ENCODE measurements around the gene CSRNP3.

Gene CSRNP3, protein sequence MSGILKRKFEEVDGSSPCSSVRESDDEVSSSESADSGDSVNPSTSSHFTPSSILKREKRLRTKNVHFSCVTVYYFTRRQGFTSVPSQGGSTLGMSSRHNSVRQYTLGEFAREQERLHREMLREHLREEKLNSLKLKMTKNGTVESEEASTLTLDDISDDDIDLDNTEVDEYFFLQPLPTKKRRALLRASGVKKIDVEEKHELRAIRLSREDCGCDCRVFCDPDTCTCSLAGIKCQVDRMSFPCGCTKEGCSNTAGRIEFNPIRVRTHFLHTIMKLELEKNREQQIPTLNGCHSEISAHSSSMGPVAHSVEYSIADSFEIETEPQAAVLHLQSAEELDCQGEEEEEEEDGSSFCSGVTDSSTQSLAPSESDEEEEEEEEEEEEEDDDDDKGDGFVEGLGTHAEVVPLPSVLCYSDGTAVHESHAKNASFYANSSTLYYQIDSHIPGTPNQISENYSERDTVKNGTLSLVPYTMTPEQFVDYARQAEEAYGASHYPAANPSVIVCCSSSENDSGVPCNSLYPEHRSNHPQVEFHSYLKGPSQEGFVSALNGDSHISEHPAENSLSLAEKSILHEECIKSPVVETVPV

DNA sequence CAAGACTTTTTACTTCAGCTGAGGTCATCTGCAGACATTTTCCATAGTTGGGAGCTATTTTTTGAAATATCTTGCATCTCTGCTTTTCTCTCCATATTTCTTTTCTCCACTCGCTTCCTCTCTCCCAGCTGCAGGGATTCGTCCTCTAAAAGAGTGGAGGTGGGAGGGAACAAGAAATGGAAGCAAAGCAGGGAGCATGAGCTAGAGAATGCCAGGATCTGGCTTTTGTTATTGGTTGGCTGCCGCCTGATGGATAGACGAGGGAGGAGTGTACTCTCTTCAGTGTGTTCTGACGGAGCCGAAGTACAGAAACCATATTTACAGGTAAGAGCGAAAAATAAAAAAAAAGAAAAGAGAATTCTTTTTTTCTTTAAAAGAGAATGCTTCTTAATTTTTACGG lies at the start of gene CSRNP3:
Gene CSRNP3 (plus strand): TSS at position 282 of the 400 bp plus-strand sequence. CDS start 125,368 bp downstream, outside the sequence.
- no peak for DNase-seq

DNA sequence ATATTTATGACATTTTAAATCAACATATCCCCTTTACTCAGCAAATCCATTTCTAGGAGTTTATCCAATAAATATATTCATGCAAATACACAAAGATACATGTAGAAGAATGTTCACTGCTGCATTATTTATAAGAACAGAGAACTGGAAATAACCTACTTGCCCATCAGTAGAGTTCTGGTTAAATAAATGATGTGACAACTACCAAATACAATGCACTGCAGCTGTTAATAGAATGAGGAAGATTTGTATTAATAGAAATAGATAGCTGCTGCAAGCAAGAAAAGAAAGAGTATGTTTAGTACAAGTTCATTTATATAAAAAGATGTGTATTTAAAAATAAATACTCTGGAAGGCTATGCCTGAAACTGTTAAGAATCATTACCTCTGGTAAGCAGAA lies 49.3 kb upstream of the CSRNP3 start:
- DNase-seq: no peak

DNA sequence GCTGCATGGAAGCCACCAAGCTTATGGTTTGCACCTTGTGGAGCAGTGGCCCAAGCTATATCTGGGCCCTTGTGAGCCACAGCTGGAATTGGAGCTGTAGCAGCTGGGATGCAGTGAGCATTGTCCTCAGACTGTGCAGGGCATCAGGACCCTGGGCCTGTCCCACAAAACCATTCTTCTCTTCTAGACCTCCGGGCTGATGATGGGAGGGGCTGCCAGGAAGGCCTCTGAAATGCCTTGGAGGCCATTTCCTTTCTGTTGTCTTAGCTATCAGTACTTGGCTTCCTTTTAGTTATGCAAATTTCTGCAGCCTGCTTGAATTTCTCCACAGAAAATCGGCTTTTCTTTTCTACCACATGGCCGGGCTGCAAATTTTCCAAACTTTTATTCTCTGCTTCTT lies 46.4 kb upstream of the CSRNP3 start:
- no peak for DNase-seq

DNA sequence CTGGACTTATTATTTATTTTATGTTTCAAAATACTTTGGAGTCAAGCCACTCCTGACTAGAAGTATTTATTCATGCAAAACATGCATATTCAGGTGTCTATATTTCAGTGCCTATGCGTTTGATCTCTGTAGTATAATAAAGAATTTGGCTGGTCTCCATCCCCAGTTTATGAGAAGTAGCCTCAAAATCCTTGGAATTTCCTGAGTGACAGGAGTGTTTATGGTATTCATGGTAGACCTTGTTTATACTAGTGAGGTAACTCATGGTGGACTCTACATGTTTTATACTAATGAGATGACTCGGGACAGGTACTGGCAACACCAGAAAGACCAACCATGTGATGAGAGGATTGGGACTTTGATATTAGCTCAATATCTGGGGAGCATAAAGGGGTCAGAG lies 43.9 kb upstream of the CSRNP3 start:
- DNase-seq: no peak

DNA sequence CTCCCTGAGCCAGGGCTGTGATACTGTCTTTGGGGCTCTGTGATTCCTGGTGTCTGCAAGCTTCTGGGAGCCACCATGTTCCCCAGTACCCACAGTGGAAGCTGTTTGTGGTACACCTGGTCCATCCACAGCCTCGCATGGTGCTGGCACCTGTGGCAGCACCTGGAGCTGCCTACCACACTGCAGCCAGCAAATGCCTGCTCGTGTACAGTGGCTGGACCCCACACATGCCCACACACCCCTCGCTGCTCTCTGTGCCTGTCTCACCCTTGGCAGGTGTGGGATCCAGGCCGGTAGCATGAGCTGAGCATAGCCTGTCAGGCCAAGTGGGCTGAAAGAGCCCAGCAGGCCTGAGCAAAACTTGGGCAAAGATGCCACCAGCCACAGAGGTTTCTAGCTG lies 41.8 kb upstream of the CSRNP3 start:
- DNase-seq: no peak

DNA sequence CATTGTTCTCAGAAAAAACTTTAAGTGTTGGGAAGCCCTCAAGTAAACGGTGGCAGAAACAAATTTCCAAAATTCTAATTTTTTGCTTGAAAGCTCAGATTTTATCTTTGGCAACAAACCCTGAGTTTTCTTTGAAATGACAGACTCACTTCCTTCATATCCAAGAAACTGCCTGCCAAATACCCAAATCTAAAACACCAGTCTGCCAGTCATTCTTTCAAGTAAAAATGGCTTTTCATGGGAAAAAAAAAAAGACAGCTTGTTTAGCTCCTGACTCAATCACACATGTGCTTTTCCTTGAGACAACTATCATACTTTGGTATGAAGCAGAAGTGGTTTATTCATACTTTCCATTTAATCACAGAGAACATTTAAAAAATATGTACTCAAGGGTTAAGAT lies 40.6 kb upstream of the CSRNP3 start:
- no peak for DNase-seq

DNA sequence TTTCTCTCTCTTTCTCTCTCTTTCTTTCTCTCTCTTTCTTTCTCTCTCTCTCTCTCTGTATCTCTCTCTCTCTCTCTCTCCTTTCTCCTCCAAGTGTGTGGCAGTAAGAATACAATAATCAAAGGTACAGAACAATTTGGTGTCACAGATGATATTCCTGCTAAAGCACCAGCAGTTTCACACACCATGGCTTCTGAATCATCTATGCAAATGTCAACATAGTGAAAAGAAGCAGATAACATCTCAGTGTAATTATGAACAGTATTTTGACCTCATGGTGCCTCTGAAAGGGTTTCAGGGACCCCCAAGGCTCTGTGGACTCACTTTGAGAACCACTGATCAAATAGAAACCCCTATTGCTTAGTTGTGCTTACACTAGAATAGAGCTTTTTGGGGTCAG lies 38.5 kb upstream of the CSRNP3 start:
- DNase-seq: no peak

DNA sequence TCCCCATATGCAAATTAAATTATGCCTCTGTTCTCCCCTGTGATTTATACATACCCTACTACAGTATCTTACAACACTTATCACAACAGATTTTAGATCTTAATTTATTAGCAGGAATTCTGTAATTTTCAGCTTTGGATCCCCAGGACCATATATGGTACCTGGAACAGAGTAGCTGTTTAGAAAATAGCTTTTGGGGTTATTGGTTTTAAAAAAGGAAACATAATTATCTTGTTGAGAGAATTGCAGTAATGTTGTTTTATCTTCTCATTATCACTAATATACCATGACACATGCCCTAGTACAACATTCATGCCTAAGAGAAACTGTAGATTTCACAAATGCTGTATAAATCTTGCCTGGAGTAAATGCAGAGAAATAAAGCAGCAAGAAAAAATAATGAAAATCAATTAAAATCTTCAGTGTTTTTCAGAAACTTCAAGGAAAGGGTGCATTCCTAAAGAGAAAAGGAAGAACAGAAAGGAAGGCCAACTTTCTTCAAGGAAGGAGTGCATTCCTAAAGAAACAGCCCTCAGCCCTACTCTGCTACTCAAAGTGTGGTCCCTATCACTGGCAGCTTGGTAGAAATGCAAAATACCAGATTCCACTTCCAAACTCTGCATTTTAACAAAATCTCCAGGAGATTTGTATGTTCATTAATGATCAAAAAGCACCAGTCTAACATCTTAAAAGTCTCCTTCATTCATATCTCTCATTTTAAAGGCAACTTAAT lies 37.1 kb upstream of the CSRNP3 start:
- DNase-seq: no peak

DNA sequence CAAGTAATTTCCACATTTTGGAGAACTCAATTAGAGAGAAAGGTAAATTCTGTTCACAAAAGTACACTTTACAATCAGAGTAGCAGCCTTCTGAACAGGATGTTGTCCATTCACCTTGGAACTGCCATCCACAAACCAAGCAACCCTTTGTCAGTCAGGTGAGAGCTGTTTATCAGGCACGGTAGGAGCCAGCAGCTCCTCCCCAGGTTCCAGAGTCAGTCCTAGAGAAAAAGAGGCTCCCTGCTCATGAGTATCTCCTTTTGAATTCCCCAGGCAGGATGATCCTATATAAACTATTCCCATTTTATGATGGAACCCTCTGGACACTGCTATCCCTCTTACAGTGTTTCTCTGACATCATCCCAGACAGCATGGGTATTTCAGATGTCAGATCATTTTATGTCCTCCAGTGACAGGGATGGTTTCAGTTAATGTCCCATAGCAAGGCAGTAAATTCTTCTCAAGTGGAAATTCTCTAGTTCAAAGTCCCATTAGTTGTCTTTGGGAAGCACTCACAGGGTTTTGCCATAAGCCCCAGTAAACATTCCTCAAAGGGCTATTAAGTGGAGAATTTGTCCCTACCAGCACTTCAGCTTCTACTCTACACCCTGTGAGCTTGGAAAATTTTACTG lies 34.5 kb upstream of the CSRNP3 start:
- DNase-seq: no peak

DNA sequence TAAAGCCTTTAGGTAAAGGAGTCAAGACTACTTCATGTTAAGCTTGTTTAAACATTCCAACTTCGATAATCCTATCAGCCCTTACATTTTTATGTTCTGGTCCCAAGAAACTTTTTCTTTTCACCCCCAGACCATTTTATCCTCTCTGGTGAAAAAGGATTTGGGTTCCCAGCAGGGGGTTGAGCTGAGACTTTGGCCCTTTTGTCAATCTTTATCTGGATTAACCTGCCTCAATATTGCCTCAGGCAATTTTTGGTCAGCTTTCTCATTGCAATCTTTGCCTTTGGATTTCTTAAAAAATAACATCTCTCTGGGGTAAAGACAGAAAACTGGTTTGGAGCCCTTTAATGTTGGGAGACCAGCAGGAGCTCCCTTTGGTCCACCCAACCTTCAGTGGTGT lies 33.9 kb upstream of the CSRNP3 start:
- DNase-seq: no peak

DNA sequence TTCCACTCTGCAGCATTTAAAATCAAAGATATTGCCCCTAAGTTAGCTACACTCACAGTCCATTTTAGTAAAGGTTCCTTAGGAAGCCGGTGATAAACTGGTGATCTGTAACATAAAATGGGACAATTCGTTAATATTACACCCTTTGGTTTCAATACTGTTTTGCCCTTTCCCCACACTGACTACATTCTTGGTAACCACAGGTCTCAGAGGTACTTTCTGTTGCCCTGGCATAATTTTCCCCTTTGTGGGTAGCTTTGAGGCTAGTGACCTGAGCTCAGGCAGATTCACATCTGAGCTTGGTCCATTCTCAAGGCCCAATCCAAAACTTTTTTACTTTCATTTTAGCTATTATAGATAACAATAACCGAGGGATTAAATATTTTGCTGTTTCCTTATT lies 32.9 kb upstream of the CSRNP3 start:
- DNase-seq: no peak

DNA sequence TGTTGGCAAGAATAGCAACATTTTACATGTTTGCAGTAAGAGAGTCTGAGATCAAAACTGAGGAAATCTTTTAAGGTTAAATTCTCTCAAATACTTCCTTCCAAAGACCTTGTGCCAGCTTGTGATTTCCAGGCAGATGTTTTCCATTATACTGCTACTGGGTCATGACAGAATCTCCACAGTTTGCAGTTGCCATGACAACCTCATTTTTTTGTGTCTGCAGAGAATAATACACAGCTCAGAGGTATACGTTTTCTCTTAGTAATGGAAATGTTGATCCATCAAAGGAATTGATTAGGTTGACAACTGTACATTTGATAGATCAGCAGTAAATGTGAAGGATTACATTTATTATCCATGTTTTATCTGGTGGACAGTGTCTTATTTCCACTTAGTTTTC lies 29.1 kb upstream of the CSRNP3 start:
- no peak for DNase-seq

DNA sequence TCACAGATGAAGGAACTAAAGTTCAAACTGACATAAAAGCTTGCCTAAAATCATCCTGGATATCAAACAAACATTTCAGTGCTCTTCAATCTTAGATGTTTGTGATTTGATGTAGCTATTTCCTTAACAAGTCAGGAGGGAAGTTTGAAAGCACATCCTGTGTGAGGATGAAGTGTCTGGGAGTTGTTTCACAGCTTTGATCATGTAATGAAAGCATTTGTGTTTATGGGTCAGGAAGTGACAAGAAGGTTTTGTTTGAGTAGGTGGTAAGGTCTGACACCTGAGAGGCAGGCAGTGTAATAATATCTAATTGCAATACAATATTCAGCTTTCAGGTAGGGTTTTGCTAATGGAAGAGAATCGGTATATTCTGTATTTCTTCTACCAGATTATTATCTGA lies 26.0 kb upstream of the CSRNP3 start:
- no peak for DNase-seq

DNA sequence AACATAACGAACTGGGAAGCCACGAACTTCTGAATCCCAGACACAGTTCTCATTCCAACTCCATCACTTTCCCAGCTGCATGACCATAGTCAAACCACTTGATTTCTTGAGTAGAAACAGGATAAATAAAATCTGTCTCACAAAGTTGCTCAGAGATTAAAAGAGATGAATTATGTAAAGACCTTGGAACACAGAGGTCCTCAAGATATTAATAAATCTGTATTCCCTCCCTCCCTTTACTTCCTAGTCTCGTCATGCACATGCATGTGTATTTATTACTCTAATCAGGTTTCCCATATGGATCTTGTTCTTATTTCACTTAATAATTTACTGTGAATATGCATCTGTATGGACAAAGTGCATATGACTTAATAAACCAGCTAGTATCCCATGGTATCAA lies 21.1 kb upstream of the CSRNP3 start:
- no peak for DNase-seq

DNA sequence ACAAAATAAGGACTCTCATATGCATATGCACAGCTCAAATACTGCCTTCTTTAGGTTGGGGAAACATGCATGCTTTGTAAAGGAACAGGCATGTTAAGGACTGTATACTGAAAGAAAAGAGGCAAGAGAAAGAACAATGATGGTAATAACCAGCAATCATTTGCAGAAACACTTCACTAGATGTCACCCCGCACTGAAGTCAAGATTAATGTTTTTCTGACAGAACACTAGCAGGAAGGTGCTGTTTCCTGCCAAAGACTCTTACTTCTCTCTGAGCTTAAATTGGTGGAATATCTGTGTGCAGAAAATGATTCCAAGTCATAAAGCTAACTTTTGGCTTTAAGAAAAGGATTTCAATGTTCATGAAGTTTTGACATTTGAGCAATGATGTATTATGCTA lies 19.3 kb upstream of the CSRNP3 start:
- no peak for DNase-seq

DNA sequence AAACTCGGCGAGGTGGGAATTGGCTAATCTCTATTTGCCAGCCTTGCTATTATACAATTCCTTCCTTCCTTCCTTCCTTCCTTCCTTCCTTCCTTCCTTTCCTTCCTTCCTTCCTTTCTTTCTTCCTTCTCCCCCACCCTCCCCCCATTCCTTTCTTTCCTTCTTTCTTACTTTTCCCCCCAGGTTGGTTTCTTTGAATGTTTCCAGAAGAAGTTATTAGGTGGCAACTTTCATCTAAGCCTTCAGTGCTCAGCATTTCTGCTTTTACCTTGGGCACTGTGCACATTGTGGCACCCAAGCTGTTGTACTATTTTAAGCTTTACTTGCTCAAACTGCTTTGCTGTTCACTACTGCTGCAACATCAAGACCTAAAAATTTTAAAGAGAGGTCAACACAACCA lies 17.2 kb upstream of the CSRNP3 start:
- DNase-seq: no peak

DNA sequence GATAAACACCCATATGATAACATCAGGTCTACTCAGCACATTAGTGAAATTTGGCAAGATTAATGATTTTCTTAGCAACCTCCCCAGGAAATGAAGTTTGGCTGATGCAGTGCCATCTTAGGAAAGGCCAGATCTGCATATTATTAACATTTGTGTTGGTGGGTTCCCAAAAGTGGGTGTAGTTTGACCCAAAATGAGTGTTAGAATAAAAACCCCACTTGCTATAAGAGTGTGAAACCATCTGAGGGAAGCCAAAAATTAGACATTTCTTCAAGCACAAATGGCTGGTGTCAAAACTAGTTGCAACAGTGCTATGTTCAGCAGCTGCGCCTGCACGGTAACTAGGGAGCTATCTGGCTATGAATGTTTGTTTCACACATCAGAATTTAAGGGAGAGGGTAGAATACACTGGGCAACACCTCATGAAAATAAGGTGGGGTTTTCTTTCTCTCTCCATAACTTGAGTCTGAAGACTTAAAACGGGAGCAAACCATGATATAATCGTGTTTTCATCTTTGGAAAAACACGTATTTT lies 15.9 kb upstream of the CSRNP3 start:
- DNase-seq: no peak

DNA sequence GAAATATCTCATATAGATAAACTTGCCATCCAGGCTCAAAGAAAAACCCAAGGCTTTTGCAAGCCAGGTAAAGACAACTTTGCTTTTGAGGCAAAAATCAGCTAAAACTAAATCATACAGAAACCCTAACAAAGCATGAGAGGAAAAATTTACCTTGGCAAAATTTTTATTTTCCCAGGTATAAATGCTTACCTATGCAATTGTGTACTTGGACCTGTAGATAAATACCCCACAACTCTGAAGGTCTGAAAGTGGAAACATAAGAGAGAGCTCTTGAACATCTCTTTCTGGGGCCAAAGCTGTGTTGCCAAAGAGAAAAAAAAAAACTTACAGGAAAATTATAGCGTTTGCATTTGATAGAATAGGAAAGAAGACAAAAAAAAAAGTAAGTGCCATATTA lies 14.6 kb upstream of the CSRNP3 start:
- no peak for DNase-seq

DNA sequence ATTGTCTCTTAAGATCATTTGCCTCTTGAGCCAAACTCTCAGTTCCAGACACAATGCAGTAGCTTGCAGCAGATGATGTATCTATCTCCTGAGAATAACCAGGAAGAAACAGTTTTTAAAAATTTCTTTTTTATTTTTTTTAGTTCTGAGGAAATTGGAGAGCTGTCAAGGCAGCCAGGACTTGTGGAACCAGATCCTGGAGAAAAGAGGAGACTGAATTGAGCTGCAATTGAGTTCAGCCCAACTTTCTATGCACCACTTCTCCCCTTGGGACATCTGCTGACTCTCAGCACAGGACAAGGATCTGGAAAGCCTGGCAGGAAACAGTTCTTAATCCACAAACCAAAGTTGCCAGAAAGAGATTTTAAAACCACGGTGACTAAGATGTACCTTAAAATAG lies 13.5 kb upstream of the CSRNP3 start:
- no peak for DNase-seq

DNA sequence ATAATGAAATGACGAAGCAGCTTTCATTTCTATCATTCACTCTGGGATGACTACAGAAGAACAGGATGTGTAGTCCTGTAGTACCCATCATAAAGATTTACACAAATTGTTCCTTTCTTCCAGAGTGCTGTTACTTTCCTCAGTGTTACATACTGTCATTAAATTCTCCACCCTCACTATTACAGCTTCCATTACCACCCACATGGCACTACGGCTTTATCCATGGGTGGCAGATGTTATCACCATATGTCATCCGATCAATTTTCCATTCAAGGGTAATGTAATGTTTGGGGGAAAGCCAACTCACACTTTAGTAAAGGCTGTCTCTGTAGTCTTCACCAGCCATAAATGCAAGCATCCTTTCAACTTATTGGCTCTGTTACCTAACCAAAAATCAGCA lies 7.1 kb upstream of the CSRNP3 start:
- DNase-seq: no peak

DNA sequence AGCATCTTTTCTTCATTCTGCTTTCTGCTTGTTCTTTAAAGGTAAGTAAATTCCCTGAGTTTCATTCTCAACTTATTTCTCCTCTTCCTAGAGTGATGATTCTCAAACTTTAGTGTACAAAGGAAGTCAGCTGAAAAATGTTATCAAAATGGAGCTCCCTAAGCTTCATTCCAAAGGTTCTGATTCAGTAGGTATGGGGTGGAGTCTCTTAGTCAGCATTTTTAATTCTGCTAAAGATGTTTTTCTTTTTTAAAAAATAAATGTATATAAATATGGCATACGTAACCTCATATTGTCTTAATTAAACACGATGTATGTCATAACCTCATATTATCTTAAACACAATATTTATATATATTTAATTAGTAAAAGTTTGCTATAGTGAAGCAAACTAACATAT lies 3.1 kb upstream of the CSRNP3 start:
- no peak for DNase-seq

DNA sequence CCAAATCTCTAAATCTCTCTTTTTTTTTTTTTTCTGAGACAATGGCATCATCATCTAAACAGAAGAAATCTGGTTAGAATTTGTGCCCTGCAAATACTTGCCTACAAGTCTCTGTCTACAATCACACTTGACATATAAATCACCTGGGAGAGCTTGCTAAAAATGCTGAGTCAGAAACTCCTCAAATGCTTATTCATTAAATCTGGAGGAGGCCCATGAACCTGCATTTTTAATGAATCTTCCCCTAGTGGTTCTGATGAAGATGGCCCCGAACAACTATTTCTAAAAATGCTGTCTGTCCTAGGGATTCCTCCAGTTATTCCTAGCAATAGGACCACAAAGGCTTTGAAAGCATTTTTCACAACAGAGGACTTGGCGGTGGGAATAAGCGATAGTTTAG lies 1.6 kb upstream of the CSRNP3 start:
- DNase-seq: no peak

DNA sequence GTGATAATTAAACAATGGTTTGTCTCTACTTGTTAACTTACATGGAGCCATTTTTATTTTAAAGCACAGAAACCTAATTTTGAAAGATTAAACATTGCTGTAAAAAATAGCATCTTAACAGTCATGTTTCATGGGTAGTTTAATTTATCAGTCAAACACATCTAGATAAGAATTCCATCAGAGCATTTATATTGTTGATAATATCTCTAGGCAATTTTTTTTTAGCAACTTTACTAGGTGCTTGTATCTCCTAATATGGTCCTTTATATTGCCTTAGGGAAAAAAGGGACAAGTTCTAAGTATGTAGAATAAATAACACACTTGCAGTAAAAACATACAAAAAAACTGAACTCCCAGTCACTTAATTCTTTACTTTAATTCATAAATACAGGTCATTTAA lies 863 bp downstream of the CSRNP3 start:
- DNase-seq: no peak
